Erythroblast (primary cell): ENCODE measurements around the gene PNLDC1.

Experiments
- GATA1 ChIP-seq: IDR thresholded peaks from 2 replicates; pipeline ENCODE4 v1.6.1; 2011; ENCODE audit warnings: low read depth, mild to moderate bottlenecking, control low read depth, low read length, moderate library complexity
- POLR2A ChIP-seq: IDR thresholded peaks from 2 replicates; pipeline ENCODE4 v1.6.1; 2011; ENCODE audit warnings: mild to moderate bottlenecking, low read length

GRCh38 chr6:159790149-159790955 is 9.7 kb upstream of the PNLDC1 start, which contains the start of gene MRPL18:
- TF ChIP-seq POLR2A = peak; percentile 71
- no peak for TF ChIP-seq GATA1
